Activated naive CD4-positive, alpha-beta T cell treated with anti-CD3 and anti-CD28 coated beads, Interleukin-2, amount 50 U/mL, for 72 hours (primary cell): ENCODE results near the gene ACP1. TPM values are rescaled to one million over a fixed set of nuclear protein-coding genes. Genes with fewer than 3 reads are reported as not detected.

Experiments used
- ATAC-seq, 2 donors: fragments of 150-1000 bp; cut with Tn5 transposase; 2 replicates each; pipeline ENCODE4 v1.10.0; 2021; ENCODE audit warnings: mild to moderate bottlenecking in 2 of 2, moderate library complexity in 2 of 2
- DNase-seq, 2 donors: peaks; one replicate each; pipeline ENCODE4 v3.0.0; 2021 to 2022; ENCODE audit warnings: low spot score in 2 of 2
- H3K27ac Mint-ChIP-seq, 2 donors: one replicate each; pipeline ENCODE4 v1.8.0; 2022; ENCODE audit warnings: mild to moderate bottlenecking in 2 of 2, mixed read lengths in 2 of 2
- H3K36me3 Mint-ChIP-seq, 2 donors: one replicate each; pipeline ENCODE4 v1.8.0; 2022; ENCODE audit warnings: mixed read lengths in 2 of 2
- H3K9me3 Mint-ChIP-seq, 2 donors: one replicate each; pipeline ENCODE4 v1.8.0; 2022; ENCODE audit warnings: mixed read lengths in 2 of 2
- total RNA-seq, 2 donors: library from RNA; stranded (reverse); gene quantifications; one replicate each; pipeline ENCODE4 v1.2.3, GENCODE V29; 2022

The ACP1 gene
- total RNA-seq, 2 donors from 2014 or later: 129 to 130 TPM

- DNase-seq (no peak), ATAC-seq (no peak)
- Mint-ChIP-seq H3K9me3 (no peaks in the 10 kb centered on the region), H3K27ac (no peak overlapping the region), H3K36me3 (peaks cover 0 to 9% of the 10 kb centered on the region in 2 donors)
Measured at GRCh38 chr2:285531-285930, 20.8 kb downstream of the ACP1 start.

GRCh38 chr2:286035-286434 is 21.3 kb downstream of the ACP1 start:
- DNase-seq (no peak), ATAC-seq (no peak)
- Mint-ChIP-seq H3K9me3 (no peaks in the 10 kb centered on the region), H3K36me3 (peaks cover 0 to 9% of the 10 kb centered on the region in 2 donors), H3K27ac (no peak overlapping the region)

DNA sequence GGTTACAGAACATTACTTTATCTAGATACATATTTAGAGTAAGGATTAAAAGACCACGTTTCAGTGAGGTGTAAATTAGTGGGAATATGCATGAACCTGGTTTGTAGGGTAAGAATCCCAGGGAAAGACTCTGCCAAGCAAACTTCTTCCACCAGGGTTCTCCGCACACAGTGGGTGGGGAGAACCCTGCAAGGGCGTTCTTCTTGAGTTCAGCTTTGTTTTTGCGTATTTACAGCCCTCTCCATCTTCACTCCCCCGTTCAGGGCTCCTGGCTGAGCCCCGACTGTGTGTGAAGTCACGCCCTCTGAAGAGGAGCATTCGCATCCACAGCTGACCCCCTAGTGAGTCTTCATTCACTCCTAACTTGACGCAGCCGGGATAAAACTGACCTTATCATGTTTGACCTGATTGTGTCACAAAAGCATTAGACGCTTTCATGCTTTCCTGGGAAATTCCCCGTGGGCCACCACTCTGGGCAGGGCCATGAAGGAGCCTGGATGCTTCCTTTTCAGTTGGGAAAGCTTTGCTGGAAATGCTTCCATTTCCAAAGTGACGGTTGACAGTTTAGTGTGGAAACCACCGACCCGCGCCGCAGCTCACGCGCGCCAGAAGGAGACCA is 22.1 kb downstream of the ACP1 start:
- Mint-ChIP-seq H3K27ac (no peak overlapping the region), H3K9me3 (no peaks in the 10 kb centered on the region), H3K36me3 (peaks cover 0 to 9% of the 10 kb centered on the region in 2 donors)
- ATAC-seq (no peak), DNase-seq (no peak)

DNA sequence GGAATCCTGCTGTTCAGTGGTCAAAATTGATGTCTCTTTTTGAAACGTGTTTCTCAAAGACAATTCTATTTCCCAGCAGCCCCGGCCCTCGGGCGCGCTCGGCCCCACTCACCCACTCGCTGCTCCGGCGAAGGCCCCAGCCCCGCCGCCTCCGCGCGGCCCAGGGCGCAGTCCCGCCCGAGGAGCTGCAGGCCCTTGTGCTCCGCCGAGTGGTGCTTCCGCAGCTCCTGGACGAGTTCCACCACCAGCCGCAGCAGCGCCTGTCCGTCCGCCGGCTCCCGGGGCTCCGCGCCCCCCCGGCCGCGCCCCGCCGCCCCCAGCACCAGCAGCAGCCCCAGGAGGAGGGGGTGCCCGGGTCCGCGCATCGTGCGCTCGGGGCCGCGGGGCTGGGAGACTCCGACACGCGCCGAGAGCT is 22.7 kb downstream of the ACP1 start:
- ATAC-seq: peak; percentile 29 to 61
- peak in 1 of 2 donors; percentile 20 for DNase-seq
- peaks cover 0 to 9% of the 10 kb centered on the region in 2 donors for H3K36me3 Mint-ChIP-seq
- no peak overlapping the region for H3K27ac Mint-ChIP-seq
- H3K9me3 Mint-ChIP-seq: no peaks in the 10 kb centered on the region

DNA sequence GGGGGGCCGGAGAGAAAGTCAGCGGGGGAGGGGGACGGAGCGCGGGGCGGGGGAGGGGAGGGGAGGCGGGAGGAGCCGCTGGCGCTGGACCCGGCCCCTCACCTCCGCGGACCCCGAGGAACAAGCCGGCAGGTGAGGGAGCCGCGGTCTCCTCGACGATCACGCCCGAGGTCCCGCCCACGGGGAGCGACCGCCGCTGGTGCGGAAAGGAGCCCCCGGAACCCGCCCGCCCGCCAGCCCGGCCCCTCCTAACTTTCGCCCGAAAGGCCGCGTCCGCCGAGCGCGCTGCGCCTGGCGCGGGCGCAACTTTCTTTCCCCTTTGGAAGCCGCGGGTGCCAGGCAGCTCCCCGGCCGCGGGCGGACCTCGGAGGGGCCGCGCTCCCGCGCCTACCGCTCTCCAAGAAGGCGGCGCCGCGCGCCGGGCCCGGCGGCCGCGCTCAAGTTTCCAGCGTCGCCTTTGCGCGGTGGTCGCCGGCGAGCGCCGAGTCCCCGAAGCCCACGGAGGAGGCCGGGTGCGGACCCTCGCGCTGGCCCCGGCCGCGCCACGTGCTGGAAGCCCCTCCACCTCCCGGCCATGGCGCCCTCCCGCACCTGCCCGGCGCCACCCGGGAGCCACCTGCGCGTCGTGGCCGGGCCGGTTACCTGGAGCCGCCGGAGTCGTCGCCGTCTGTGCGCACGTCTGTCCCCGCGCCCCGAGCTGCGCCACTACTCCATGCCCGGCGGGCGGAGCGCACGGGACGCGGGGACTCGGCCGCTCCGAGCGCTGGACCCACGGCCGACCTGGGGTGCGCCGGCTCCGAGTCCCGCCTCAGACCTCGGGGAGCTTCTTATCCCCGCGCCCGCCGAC is 23.4 kb downstream of the ACP1 start, which contains the start of gene ALKAL2:
TSS of gene ALKAL2 (minus strand) at position 181 of the 847 bp plus-strand sequence. CDS start 256 bp downstream, outside the sequence.
- ATAC-seq: peak in 1 of 2 donors; percentile 21

DNA sequence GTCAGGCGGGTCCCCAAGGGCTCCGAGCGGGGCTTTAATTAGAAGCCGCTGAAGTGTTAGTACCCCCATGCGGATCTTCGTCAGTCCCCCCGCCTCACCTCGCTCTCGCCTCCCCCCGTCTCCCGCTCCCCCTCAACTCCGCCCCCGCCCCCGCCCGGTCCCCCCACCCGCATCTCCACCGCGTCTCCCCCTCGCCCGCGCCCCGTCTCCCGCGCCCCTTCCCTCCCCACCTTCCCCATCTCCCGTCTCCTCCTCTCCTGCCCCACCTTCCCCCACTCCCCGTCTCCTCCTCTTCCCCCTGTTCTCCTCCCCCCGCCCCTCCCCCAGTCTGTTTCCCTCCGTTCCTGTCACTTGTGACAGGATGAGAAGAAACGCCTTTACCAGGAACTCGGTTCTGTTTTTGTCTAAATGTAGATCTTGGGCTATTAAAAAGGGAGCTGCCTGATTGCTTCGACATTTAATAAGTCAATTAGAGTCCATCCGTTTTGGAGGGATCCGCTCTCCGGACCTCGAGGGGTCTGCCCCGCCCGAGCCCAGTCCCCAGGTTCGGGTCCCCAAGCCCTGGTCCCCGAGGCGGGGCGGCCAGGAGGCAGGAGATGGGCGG is 24.1 kb downstream of the ACP1 start:
- no peak for ATAC-seq
- no peak for DNase-seq
- Mint-ChIP-seq H3K36me3 (peaks cover 0 to 9% of the 10 kb centered on the region in 2 donors), H3K27ac (no peak overlapping the region), H3K9me3 (no peaks in the 10 kb centered on the region)

More for the DNA sequence above, 23.4 kb downstream of the ACP1 start, which contains the start of gene ALKAL2:
- Mint-ChIP-seq H3K36me3 (peaks cover 0 to 9% of the 10 kb centered on the region in 2 donors), H3K9me3 (no peaks in the 10 kb centered on the region), H3K27ac (no peak within 1 kb of the TSS)
- peak in 1 of 2 donors; percentile 10 for DNase-seq

DNA sequence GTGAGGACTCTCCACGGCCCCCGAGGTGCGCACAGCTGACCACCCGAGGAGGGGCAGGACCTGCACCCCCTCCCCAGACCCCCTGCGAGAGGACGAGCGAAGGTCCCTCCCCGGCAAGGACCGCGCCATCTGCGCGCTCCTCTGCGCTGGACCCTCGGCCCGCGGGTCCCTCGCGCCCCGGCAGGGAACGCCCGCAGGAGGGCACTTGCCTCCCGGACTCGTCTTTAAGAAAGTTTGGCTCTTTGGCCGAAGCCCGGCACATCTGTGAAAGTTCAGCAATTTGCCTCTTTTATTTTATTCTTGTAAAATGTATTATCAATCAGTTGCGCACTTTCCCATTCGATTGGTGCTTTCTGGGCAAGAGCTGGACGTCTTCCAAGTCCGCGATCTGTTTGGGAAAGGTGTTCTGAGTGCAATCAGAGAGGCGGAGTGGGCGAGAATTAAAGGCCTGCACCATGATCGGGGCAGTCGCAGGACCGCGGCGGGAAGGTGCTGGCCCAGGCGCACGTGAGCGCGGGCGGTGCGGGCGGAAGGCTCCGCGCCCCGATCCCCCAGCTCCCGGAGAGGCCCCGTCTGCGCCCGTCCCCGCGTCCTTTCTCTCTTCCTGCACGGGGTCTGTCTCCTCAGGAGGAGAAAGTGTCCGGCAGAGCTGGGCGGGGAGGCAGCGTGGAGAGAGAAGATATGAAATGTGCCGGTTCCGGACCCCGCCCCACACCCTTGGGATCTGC is 24.8 kb downstream of the ACP1 start:
- DNase-seq: peak in 1 of 2 donors; percentile 10
- no peak overlapping the region for H3K27ac Mint-ChIP-seq
- H3K36me3 Mint-ChIP-seq: peaks cover 0 to 9% of the 10 kb centered on the region in 2 donors
- no peaks in the 10 kb centered on the region for H3K9me3 Mint-ChIP-seq
- peak; percentile 34 to 36 for ATAC-seq

- ATAC-seq (peak; percentile 64 to 65), DNase-seq (peak in 1 of 2 donors; percentile 50)
- Mint-ChIP-seq H3K36me3 (peaks cover 0 to 9% of the 10 kb centered on the region in 2 donors), H3K9me3 (no peaks in the 10 kb centered on the region), H3K27ac (no peak overlapping the region)
Measured at GRCh38 chr2:290090-290722, 25.5 kb downstream of the ACP1 start.

- DNase-seq (no peak), ATAC-seq (no peak)
- no peaks in the 10 kb centered on the region for H3K36me3 Mint-ChIP-seq
- H3K27ac Mint-ChIP-seq: no peak overlapping the region
- no peaks in the 10 kb centered on the region for H3K9me3 Mint-ChIP-seq
Measured at GRCh38 chr2:295090-295489, 30.3 kb downstream of the ACP1 start.

DNA sequence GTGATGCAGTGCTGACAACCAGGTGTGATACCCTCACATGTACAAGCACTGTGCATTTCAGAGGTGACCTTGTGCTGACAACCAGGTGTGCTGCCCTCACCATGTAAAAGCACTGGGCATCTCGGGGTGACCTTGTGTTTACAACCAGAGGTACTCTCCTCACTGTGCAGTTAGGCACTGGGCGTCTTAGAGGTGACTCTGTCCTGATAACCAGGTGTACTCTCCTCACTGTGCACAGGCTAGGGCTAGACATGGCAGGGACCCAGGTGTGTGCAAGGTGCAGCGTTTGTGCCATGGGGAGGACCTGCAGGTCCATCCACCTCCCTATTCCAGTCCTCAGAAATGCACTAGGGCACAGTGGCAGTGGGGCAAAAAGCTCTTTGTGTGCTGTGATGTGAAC is 31.6 kb downstream of the ACP1 start:
- no peak for ATAC-seq
- H3K27ac Mint-ChIP-seq: no peak overlapping the region
- H3K36me3 Mint-ChIP-seq: no peaks in the 10 kb centered on the region
- DNase-seq: no peak
- H3K9me3 Mint-ChIP-seq: no peaks in the 10 kb centered on the region

- no peak for ATAC-seq
- H3K9me3 Mint-ChIP-seq: no peaks in the 10 kb centered on the region
Measured at GRCh38 chr2:305366-305765, 40.6 kb downstream of the ACP1 start.

GRCh38 chr2:309148-309953 is 44.6 kb downstream of the ACP1 start:
- Mint-ChIP-seq H3K27ac (no peak overlapping the region), H3K9me3 (no peaks in the 10 kb centered on the region), H3K36me3 (no peaks in the 10 kb centered on the region)
- DNase-seq: no peak
- ATAC-seq: no peak

More at GRCh38 chr2:305366-305765, 40.6 kb downstream of the ACP1 start:
- no peak for DNase-seq
- Mint-ChIP-seq H3K36me3 (no peaks in the 10 kb centered on the region), H3K27ac (no peak overlapping the region)

- no peak for DNase-seq
- Mint-ChIP-seq H3K36me3 (no peaks in the 10 kb centered on the region), H3K27ac (no peak overlapping the region), H3K9me3 (no peaks in the 10 kb centered on the region)
- no peak for ATAC-seq
Measured at GRCh38 chr2:309954-310510, 45.3 kb downstream of the ACP1 start.

GRCh38 chr2:310994-311393 is 46.2 kb downstream of the ACP1 start:
- no peak for DNase-seq
- Mint-ChIP-seq H3K9me3 (no peaks in the 10 kb centered on the region), H3K36me3 (no peaks in the 10 kb centered on the region), H3K27ac (no peak overlapping the region)
- ATAC-seq: no peak

- H3K27ac Mint-ChIP-seq: no peak overlapping the region
- H3K9me3 Mint-ChIP-seq: peaks cover 6 to 8% of the 10 kb centered on the region in 2 donors
- DNase-seq: no peak
- no peak for ATAC-seq
- H3K36me3 Mint-ChIP-seq: peaks cover 6 to 9% of the 10 kb centered on the region in 2 donors
Measured at GRCh38 chr2:313991-314390, 49.2 kb downstream of the ACP1 start.
